Heart right ventricle (tissue), 16 donors: ENCODE results near the gene HADHA. TPM values are rescaled to one million over a fixed set of nuclear protein-coding genes. Genes with fewer than 3 reads are reported as not detected.
A peak's percentile ranks its signal among the peaks of the same experiment; 100 is the strongest.

Experiments used
- ATAC-seq, 8 donors: fragments of 200-7000 bp; cut with Tn5 transposase; one replicate each; pipeline ENCODE4 v1.9.1; 2020; ENCODE audit warnings: mild to moderate bottlenecking in 8 of 8, moderate library complexity in 8 of 8, moderate number of reproducible peaks in 1 of 8
- DNase-seq, 2 donors: peaks; one replicate each; pipeline ENCODE4 v3.0.0-alpha.2; 2020
- H3K27ac ChIP-seq, 10 donors: fragments of 200-600 bp; sonication (generic) in 2 of 10; one replicate each; pipeline versions ENCODE4 v1.5.0 to v1.8.0; 2020 to 2022; ENCODE audit warnings: mild to moderate bottlenecking in 3 of 10
- H3K27me3 ChIP-seq, 7 donors: fragments of 200-600 bp; one replicate each; pipeline ENCODE4 v1.8.0; 2021 to 2022; ENCODE audit warnings: mild to moderate bottlenecking in 2 of 7
- H3K36me3 ChIP-seq, 9 donors: fragments of 200-600 bp; sonication (generic) in 1 of 9; one replicate each; pipeline versions ENCODE4 v1.5.0 to v1.8.0; 2020 to 2022; ENCODE audit warnings: mild to moderate bottlenecking in 2 of 9
- H3K4me1 ChIP-seq, 9 donors: fragments of 200-600 bp; sonication (generic) in 1 of 9; one replicate each; pipeline versions ENCODE4 v1.5.0 to v1.8.0; 2020 to 2022; ENCODE audit warnings: mild to moderate bottlenecking in 4 of 9
- H3K4me3 ChIP-seq, 10 donors: fragments of 200-600 bp; sonication (generic) in 2 of 10; one replicate each; pipeline versions ENCODE4 v1.5.0 to v1.8.0; 2020 to 2022; ENCODE audit warnings: mild to moderate bottlenecking in 7 of 10, moderate library complexity in 2 of 10
- H3K9me3 ChIP-seq, 11 donors: fragments of 200-600 bp in 10 of 11; sonication (generic) in 2 of 11; one replicate each; pipeline versions ENCODE4 v1.5.0 to v1.8.0; 2013 to 2022; ENCODE audit warnings: mild to moderate bottlenecking in 2 of 11, control low read depth in 1 of 11, moderate library complexity in 1 of 11
- WGBS, 2 donors: extraction: QIAGEN DNeasy Blood & Tissue Kit; methylation state at CpG; one replicate each; pipeline ENCODE4 v1.1.7; 2013; ENCODE audit warnings: inconsistent platforms in 1 of 2; 5-methylcytosine and 5-hydroxymethylcytosine counted together
- intact Hi-C, 10 donors: fragments of 100-400 bp; cut with DNase I; formaldehyde crosslinking; loops; one replicate each; pipeline versions ENCODE4 v1.11.1 to v1.14.2; 2022
- long read RNA-seq, 3 donors: library from polyadenylated mRNA; unstranded; transcript quantifications; one replicate each; pipeline ENCODE4 v2.0.0, GENCODE V29; 2020 to 2021
- polyA plus RNA-seq, 2 donors: library from polyadenylated mRNA; stranded (reverse); fragments of 200-250 nt; gene quantifications; one replicate each; pipeline ENCODE4 v1.2.3, GENCODE V29; 2013
- total RNA-seq, 10 donors: library from RNA; stranded (reverse); fragmentation: NEBNext Ultra II Directional in 3 of 10; extraction: Animal tissue kit (Norgen Biotek cat#: 25700) in 3 of 10; gene quantifications; one replicate each; pipeline versions ENCODE4 v1.2.1 to v1.2.4, GENCODE V29; 2021 to 2023
- TF ChIP-seq, protein P1 (sequence below), 9 donors: fragments of 200-600 bp; sonication (generic) in 2 of 9; IDR thresholded peaks; one replicate each; pipeline versions ENCODE4 v1.5.0 to v1.8.0; 2021 to 2022; ENCODE audit warnings: antibody characterized with exemption in 9 of 9, mild to moderate bottlenecking in 5 of 9, moderate library complexity in 1 of 9
- donor health status: Arrhythmogenic right ventricular cardiomyopathy.
- donor health status: ischemic (EF 13 %, LVEDD 7.1; RV severe dilation, severe dysfunction).
- donor health status: healthy with polysubstance abuse.
- donor health status: DM: no; HTN: yes; CAD: no.
- donor health status: DM: no; HTN: no; CAD: no.
- donor health status: ischemic (EF 25% LVEDD 6.9; RV normal size, moderate dysfunction).
- donor health status: ischemic (EF 25% LVEDD 5.7; RV mildly dilated, moderate dysfunction).
- donor health status: healthy.
- donor health status: DM: yes; HTN: yes; CAD: no.
- donor health status: Ischemic cardiomyopathy.
- donor health status: ischemic (EF 35%, LVEDD 5.7; RV mildly dilated, moderate dysfunction).
- donor health status: nonischemic (EF 11% LVEDD 7.7; RV severe dilation, severe dysfunction).
- donor health status: DM: yes; HTN: yes; CAD: no.
- donor health status: PGD.
- donor health status: ischemic (EF 29% LVEDD 5.4; RV normal size, mild dysfunction).
- donor health status: nonischemic (EF 23%, LVEDD 6.1; RV moderate dilation, normal function).

HADHA gene
- 100 to 1,000 TPM; 298 to 686 (median 410) TPM for total RNA-seq
- polyA plus RNA-seq, result 100 to 1,000 TPM; 143 to 192 TPM
- long read RNA-seq, donor 1, transcript HADHA-201 (20 exons, 3,037 nt), result major isoform, 1,334 of 1,501 reads
- long read RNA-seq, donor 1, transcript HADHA-204 (19 exons, 2,982 nt), result minor isoform, 6 of 1,501 reads
- long read RNA-seq, donor 1, partial matches to known transcripts, result 129 of 1,501 reads
- long read RNA-seq, donor 1, other reads (novel, unspliced or antisense), result 31 of 1,501 reads
- long read RNA-seq, donor 2, transcript HADHA-201 (20 exons, 3,037 nt), result major isoform, 1,503 of 1,704 reads
- long read RNA-seq, donor 2, transcript HADHA-204 (19 exons, 2,982 nt), result minor isoform, 13 of 1,704 reads
- long read RNA-seq, donor 2, partial matches to known transcripts, result 132 of 1,704 reads
- long read RNA-seq, donor 2, other reads (novel, unspliced or antisense), result 53 of 1,704 reads
- long read RNA-seq, donor 3, transcript HADHA-201 (20 exons, 3,037 nt), result major isoform, 2,475 of 2,869 reads
- long read RNA-seq, donor 3, transcript HADHA-204 (19 exons, 2,982 nt), result minor isoform, 18 of 2,869 reads
- long read RNA-seq, donor 3, partial matches to known transcripts, result 267 of 2,869 reads
- long read RNA-seq, donor 3, other reads (novel, unspliced or antisense), result 105 of 2,869 reads

DNA sequence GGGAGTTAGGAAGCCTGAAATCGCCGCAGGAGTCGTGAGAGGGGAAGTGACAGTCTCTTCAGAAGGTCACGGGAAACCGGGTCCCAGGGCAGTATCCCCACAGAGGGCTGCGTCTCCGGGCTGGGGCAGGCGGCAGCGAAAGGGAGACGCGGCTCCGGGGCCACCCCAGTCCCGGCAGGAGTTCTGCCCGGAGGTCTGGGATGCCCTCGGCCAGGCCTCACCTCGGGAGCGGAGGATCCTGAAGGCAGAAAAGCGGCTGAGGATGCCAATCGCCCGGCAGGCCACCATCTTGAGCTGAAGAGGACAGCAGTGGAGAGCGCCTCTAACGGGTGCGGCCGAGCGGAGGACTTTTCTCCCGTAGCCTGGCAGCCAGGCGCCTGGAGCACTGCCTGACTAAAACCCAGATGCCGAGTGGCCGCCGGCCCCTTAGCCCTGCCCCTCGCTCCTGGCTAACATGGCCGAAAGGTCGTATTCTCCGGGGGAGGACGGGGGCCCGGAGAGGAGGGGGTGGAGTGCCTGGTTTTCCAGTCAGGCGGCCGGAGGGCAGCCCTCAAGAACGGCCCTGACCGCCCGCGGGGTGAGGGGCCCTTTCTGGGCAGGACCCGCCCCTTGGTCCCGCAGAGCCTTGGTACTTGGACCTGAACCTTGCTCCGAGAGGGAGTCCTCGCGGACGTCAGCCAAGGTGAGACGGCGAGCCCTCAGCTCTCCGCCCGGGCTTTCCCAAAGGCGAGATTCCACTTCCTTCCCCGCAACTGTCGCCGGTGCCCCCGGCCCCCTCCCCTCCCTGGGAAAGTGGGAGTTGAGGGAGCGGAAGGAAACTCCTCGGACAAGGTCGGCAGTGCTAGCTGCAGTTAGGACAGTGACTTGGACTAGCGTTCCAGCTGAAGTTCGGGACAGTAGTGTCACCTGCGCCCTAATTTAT, at the start of gene HADHA, which contains the start of gene HADHB:
TSS of gene HADHA (minus strand) at position 324 of the 922 bp plus-strand sequence. CDS start at position 288, 36 bp downstream.
TSS of gene HADHB (plus strand) at position 631 of the 922 bp plus-strand sequence. CDS start 9,316 bp downstream, outside the sequence.
- peak; percentile 92 to 97 (median 95) for ATAC-seq
- peak within 1 kb of the TSS; percentile 93 to 99 (median 98) for H3K27ac ChIP-seq
- TF ChIP-seq, protein P1, sequence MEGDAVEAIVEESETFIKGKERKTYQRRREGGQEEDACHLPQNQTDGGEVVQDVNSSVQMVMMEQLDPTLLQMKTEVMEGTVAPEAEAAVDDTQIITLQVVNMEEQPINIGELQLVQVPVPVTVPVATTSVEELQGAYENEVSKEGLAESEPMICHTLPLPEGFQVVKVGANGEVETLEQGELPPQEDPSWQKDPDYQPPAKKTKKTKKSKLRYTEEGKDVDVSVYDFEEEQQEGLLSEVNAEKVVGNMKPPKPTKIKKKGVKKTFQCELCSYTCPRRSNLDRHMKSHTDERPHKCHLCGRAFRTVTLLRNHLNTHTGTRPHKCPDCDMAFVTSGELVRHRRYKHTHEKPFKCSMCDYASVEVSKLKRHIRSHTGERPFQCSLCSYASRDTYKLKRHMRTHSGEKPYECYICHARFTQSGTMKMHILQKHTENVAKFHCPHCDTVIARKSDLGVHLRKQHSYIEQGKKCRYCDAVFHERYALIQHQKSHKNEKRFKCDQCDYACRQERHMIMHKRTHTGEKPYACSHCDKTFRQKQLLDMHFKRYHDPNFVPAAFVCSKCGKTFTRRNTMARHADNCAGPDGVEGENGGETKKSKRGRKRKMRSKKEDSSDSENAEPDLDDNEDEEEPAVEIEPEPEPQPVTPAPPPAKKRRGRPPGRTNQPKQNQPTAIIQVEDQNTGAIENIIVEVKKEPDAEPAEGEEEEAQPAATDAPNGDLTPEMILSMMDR (IDR thresholded peaks at IDR 0.05), result peak in 5 of 9 donors; percentile 8 to 52 (median 47)
- H3K27me3 ChIP-seq, result no peaks in the 10 kb centered on the region
- peak within 1 kb of the TSS; percentile 58 to 97 (median 82) for H3K4me3 ChIP-seq
- no peaks in the 10 kb centered on the region for H3K9me3 ChIP-seq
- intact Hi-C loops, result loop anchor here in 8 of 10 donors (2.0 to 10.0 kb wide), 6 partner anchors 30 to 90 kb away; no protein-coding TSS in a partner anchor
- DNase-seq, result peak; percentile 90
- no peaks in the 10 kb centered on the region for H3K36me3 ChIP-seq
- H3K4me1 ChIP-seq, result peaks cover 4 to 78% (median 67%) of the 10 kb centered on the region in 9 donors
- WGBS, 2 donors, result 0% methylated on average over 63 of the region's 63 CpGs

DNA sequence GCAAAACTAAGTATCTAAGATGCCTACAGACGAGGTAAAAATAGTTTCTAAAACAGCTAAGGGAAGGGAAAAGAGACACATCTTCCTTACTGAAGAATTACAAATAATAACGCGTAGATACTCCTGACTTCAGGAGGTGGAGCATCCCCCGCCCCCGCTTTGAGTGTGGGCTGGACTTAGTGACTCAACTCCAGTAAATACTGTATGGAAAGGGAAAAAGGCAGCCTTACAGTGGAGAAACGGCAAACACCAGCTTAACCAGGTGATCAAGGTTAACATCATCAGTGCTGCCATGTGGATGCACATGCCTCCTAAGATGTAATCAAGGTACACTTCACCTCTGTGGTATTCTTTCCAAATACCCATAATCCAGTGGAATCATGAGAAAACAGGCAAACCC, 48.2 kb upstream of the HADHA start:
- Histone ChIP-seq H3K4me3 (no peak overlapping the region), H3K27me3 (no peaks in the 10 kb centered on the region), H3K27ac (no peak overlapping the region), H3K9me3 (no peaks in the 10 kb centered on the region), H3K36me3 (peaks cover 0 to 42% (median 15%) of the 10 kb centered on the region in 9 donors), H3K4me1 (peaks cover 0 to 8% (median 0%) of the 10 kb centered on the region in 9 donors)
- intact Hi-C loops, result loop anchor here in 2 of 10 donors (5.0 to 10.0 kb wide), 2 partner anchors 48 to 80 kb away; partner anchors contain the start of genes HADHA (in 1 of the 2) and HADHB (in 1 of the 2)
- TF ChIP-seq, protein P1 (IDR thresholded peaks at IDR 0.05), result no peak
- ATAC-seq (peak in 1 of 8 donors; percentile 40), DNase-seq (no peak)
- WGBS, 2 donors, result 69 to 71% methylated on average over 6 of the region's 6 CpGs

DNA sequence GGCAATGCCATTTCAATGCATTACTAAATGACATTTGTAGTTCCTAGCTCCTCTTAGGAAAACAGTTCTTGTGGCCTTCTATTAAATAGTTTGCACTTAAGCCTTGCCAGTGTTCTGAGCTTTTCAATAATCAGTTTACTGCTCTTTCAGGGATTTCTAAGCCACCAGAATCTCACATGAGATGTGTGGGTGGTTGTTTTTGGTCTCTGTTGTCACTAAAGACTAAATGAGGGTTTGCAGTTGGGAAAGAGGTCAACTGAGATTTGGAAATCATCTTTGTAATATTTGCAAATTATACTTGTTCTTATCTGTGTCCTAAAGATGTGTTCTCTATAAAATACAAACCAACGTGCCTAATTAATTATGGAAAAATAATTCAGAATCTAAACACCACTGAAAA, 45.6 kb upstream of the HADHA start:
- intact Hi-C loops, result loop anchor here in 2 of 10 donors (5.0 to 10.0 kb wide), 2 partner anchors 45 to 78 kb away; partner anchors contain the start of genes HADHA (in 1 of the 2) and HADHB (in 1 of the 2)
- Histone ChIP-seq H3K27ac (no peak overlapping the region), H3K4me3 (no peak overlapping the region), H3K36me3 (peaks cover 0 to 68% (median 40%) of the 10 kb centered on the region in 9 donors), H3K4me1 (peaks cover 0 to 8% (median 0%) of the 10 kb centered on the region in 9 donors), H3K27me3 (no peaks in the 10 kb centered on the region), H3K9me3 (no peaks in the 10 kb centered on the region)
- ATAC-seq (no peak), DNase-seq (no peak)
- TF ChIP-seq, protein P1 (IDR thresholded peaks at IDR 0.05), result no peak
- WGBS, 2 donors, result 80 to 83% methylated on average over 1 of the region's 1 CpG
